PC-9 (cell line): ENCODE data around the gene SULT1C4. TPM values are rescaled to one million over a fixed set of nuclear protein-coding genes. Genes with fewer than 3 reads are reported as not detected.

ENCODE experiments used
- BruUV-seq: library from RNA; stranded (reverse); fragments of 400-500 nt; replicated peaks from 2 replicates; lab custom pipeline; 2021; lab: Mats Ljungman, UMichigan
- CTCF ChIA-PET: fragments of 300-600 bp; sonication (Branson Sonifier 250); formaldehyde crosslinking; loops from one replicate; lab custom pipeline; 2022; ENCODE audit warnings: antibody characterized with exemption; lab: Charles Lee
- POLR2A ChIA-PET: fragments of 300-600 bp; sonication (Branson Sonifier 250); formaldehyde crosslinking; loops from one replicate; lab custom pipeline; 2022; ENCODE audit warnings: antibody characterized with exemption; ENCODE audit not compliant: unreplicated experiment; lab: Charles Lee
- DNase-seq, 2 experiments: peaks; one replicate each; pipeline versions ENCODE4 v3.0.0 to v3.0.0-alpha.2; 2015 to 2022; ENCODE audit warnings: mixed read lengths in 1 of 2
- H2AFZ ChIP-seq: fragments of 200-600 bp; sonication (generic); 2 replicates; pipeline ENCODE4 v1.8.1; 2017; ENCODE audit warnings: antibody characterized with exemption
- H3F3A ChIP-seq: fragments of 200-600 bp; sonication (generic); 2 replicates; pipeline ENCODE4 v1.8.1; 2017; ENCODE audit warnings: antibody characterized with exemption, mild to moderate bottlenecking, low read depth; ENCODE audit not compliant: insufficient read depth
- H3K27ac ChIP-seq: fragments of 200-600 bp; sonication (generic); 2 replicates; pipeline ENCODE4 v1.6.1; 2016; ENCODE audit warnings: mixed run types
- H3K27me3 ChIP-seq: fragments of 200-600 bp; sonication (generic); 2 replicates; pipeline ENCODE4 v1.6.1; 2016; ENCODE audit warnings: low read depth, mixed run types; ENCODE audit not compliant: insufficient read depth
- H3K36me3 ChIP-seq: fragments of 200-600 bp; sonication (generic); 2 replicates; pipeline ENCODE4 v1.6.1; 2016; ENCODE audit warnings: low read depth, mixed run types
- H3K4me1 ChIP-seq: fragments of 200-600 bp; sonication (generic); replicated peaks from 2 replicates; pipeline ENCODE4 v1.6.1; 2016; ENCODE audit warnings: mixed run types; ENCODE audit not compliant: insufficient read depth
- H3K4me2 ChIP-seq: fragments of 200-600 bp; sonication (generic); 2 replicates; pipeline ENCODE4 v1.6.1; 2017; ENCODE audit warnings: mixed run types
- H3K4me3 ChIP-seq: fragments of 200-600 bp; sonication (generic); 2 replicates; pipeline ENCODE4 v1.6.1; 2016; ENCODE audit warnings: mixed run types
- H3K79me2 ChIP-seq: fragments of 200-600 bp; sonication (generic); 2 replicates; pipeline ENCODE4 v1.6.1; 2017; ENCODE audit warnings: low read depth, mixed run types
- H3K9me2 ChIP-seq: fragments of 200-600 bp; sonication (generic); 2 replicates; pipeline ENCODE4 v1.8.1; 2017; ENCODE audit warnings: mild to moderate bottlenecking; ENCODE audit not compliant: insufficient read depth
- H3K9me3 ChIP-seq: fragments of 200-600 bp; sonication (generic); 2 replicates; pipeline ENCODE4 v1.8.1; 2016; ENCODE audit warnings: low read depth; ENCODE audit not compliant: insufficient read depth
- H4K20me1 ChIP-seq: fragments of 200-600 bp; sonication (generic); 2 replicates; pipeline ENCODE4 v1.8.1; 2017; ENCODE audit not compliant: insufficient read depth
- CTCF ChIP-seq: fragments of 200-600 bp; sonication (generic); conservative IDR thresholded peaks from 2 replicates; pipeline ENCODE4 v1.6.1; 2017; ENCODE audit warnings: mixed run types, antibody characterized with exemption, mild to moderate bottlenecking, moderate library complexity
- EZH2 ChIP-seq: fragments of 200-600 bp; sonication (generic); IDR thresholded peaks from 2 replicates; pipeline ENCODE4 v1.8.0; 2017; ENCODE audit warnings: antibody characterized with exemption, low read depth
- intact Hi-C: fragments of 100-400 bp; cut with micrococcal nuclease; formaldehyde crosslinking; loops from one replicate; pipeline ENCODE4 v1.10.0; 2022; ENCODE audit not compliant: unreplicated experiment
- total RNA-seq: library from RNA; stranded (reverse); gene quantifications from 2 replicates; pipeline ENCODE4 v1.2.3, GENCODE V29; 2021

The SULT1C4 gene
- total RNA-seq, 1 experiment from 2014 or later, result not detected

GRCh38 chr2:108390340-108390739 lies 12.6 kb downstream of the SULT1C4 start:
- no TSS peak for BruUV-seq
- ChIA-PET CTCF (no interaction called here), POLR2A (no interaction called here)
- no peaks in the 10 kb centered on the region for H3K27me3 ChIP-seq
- H3K4me3 ChIP-seq, result no peak overlapping the region
- H3K9me3 ChIP-seq, result peaks cover 11% of the 10 kb centered on the region
- H3K9me2 ChIP-seq, result no peaks in the 10 kb centered on the region
- H3K4me1 ChIP-seq, result no peaks in the 10 kb centered on the region
- H2AFZ ChIP-seq, result no peak overlapping the region
- TF ChIP-seq EZH2, result no peak
- H3K79me2 ChIP-seq, result no peaks in the 10 kb centered on the region
- H3F3A ChIP-seq, result no peaks in the 10 kb centered on the region
- DNase-seq, result no peak
- intact Hi-C loops, result no loop called here
- H3K4me2 ChIP-seq, result no peak overlapping the region
- no peaks in the 10 kb centered on the region for H4K20me1 ChIP-seq
- H3K27ac ChIP-seq, result no peak overlapping the region
- no peaks in the 10 kb centered on the region for H3K36me3 ChIP-seq

GRCh38 chr2:108392029-108392428 lies 14.3 kb downstream of the SULT1C4 start:
- H3K4me1 ChIP-seq, result no peaks in the 10 kb centered on the region
- no TSS peak for BruUV-seq
- H2AFZ ChIP-seq, result no peak overlapping the region
- no peaks in the 10 kb centered on the region for H3K36me3 ChIP-seq
- no peaks in the 10 kb centered on the region for H3K27me3 ChIP-seq
- DNase-seq, result no peak
- no peak overlapping the region for H3K4me3 ChIP-seq
- no peaks in the 10 kb centered on the region for H4K20me1 ChIP-seq
- CTCF ChIA-PET, result no interaction called here
- H3K27ac ChIP-seq, result no peak overlapping the region
- POLR2A ChIA-PET, result interaction anchor here (0.7 kb wide), 1 partner anchor 313 kb away, joined by 10 read pairs; no protein-coding TSS in a partner anchor
- H3K79me2 ChIP-seq, result no peaks in the 10 kb centered on the region
- H3K9me2 ChIP-seq, result no peaks in the 10 kb centered on the region
- intact Hi-C loops, result no loop called here
- TF ChIP-seq EZH2 (no peak), CTCF (no peak)
- peaks cover 11% of the 10 kb centered on the region for H3K9me3 ChIP-seq
- H3K4me2 ChIP-seq, result no peak overlapping the region
- H3F3A ChIP-seq, result no peaks in the 10 kb centered on the region

GRCh38 chr2:108393197-108393596 lies 15.4 kb downstream of the SULT1C4 start:
- POLR2A ChIA-PET, result no interaction called here
- Histone ChIP-seq H3K4me1 (no peaks in the 10 kb centered on the region), H3K79me2 (no peaks in the 10 kb centered on the region), H3F3A (no peaks in the 10 kb centered on the region), H3K4me2 (no peak overlapping the region), H3K9me3 (peaks cover 11% of the 10 kb centered on the region), H3K4me3 (no peak overlapping the region), H3K9me2 (no peaks in the 10 kb centered on the region), H3K36me3 (no peaks in the 10 kb centered on the region), H3K27me3 (no peaks in the 10 kb centered on the region), H4K20me1 (no peaks in the 10 kb centered on the region), H3K27ac (no peak overlapping the region), H2AFZ (no peak overlapping the region)
- BruUV-seq, result no TSS peak
- CTCF ChIA-PET, result no interaction called here
- intact Hi-C loops, result no loop called here
- no peak for DNase-seq
- TF ChIP-seq EZH2, result no peak
- TF ChIP-seq CTCF, result no peak

- POLR2A ChIA-PET, result no interaction called here
- no peaks in the 10 kb centered on the region for H3K9me2 ChIP-seq
- no peaks in the 10 kb centered on the region for H3K79me2 ChIP-seq
- no peaks in the 10 kb centered on the region for H3K27me3 ChIP-seq
- H4K20me1 ChIP-seq, result no peaks in the 10 kb centered on the region
- H3K27ac ChIP-seq, result no peak overlapping the region
- H2AFZ ChIP-seq, result no peak overlapping the region
- H3K36me3 ChIP-seq, result no peaks in the 10 kb centered on the region
- no peak for DNase-seq
- no peak overlapping the region for H3K4me2 ChIP-seq
- intact Hi-C loops, result no loop called here
- H3K4me1 ChIP-seq, result no peaks in the 10 kb centered on the region
- H3F3A ChIP-seq, result no peaks in the 10 kb centered on the region
- peaks cover 11% of the 10 kb centered on the region for H3K9me3 ChIP-seq
- no TSS peak for BruUV-seq
- no peak overlapping the region for H3K4me3 ChIP-seq
- CTCF ChIA-PET, result no interaction called here
- TF ChIP-seq EZH2 (no peak), CTCF (no peak)
Measured at GRCh38 chr2:108395155-108395554, 17.4 kb downstream of the SULT1C4 start.
